Non-pigmented ciliary epithelial cell (primary cell): Measurements from ENCODE around the gene MCM7.
"Not testable (repeated sequence)": the region's sequence is repeated elsewhere in the genome, so short reads cannot be mapped to it uniquely, and the experiment has no call there.

Experiments
- DNase-seq: peaks from one replicate; pipeline ENCODE4 v3.0.0-alpha.2; 2010; ENCODE audit warnings: low read depth

Gene MCM7

GRCh38 chr7:100101016-100101862 is at the start of gene MCM7, which contains the start of gene AP4M1:
TSS of gene MCM7 (minus strand) at chr7:100101397. CDS start at chr7:100101294, 103 bp downstream.
TSS of gene AP4M1 (plus strand) at chr7:100101643. CDS start at chr7:100101715, 72 bp downstream.
- peak; percentile 92 for DNase-seq

GRCh38 chr7:100148559-100149328 is 47.5 kb upstream of the MCM7 start, which contains the start of gene LAMTOR4:
TSS of gene LAMTOR4 (plus strand) at chr7:100148918. CDS start at chr7:100148973, 55 bp downstream.
- DNase-seq: peak; percentile 95

- DNase-seq: no peak
Observed at GRCh38 chr7:100148225-100148558, 47.0 kb upstream of the MCM7 start.

- DNase-seq: no peak
Observed at GRCh38 chr7:100147278-100147677, 46.1 kb upstream of the MCM7 start.

- DNase-seq: not testable (repeated sequence)
Observed at GRCh38 chr7:100146350-100146749, 45.2 kb upstream of the MCM7 start.

- DNase-seq: no peak
Observed at GRCh38 chr7:100142461-100142860, 41.3 kb upstream of the MCM7 start.

GRCh38 chr7:100141555-100141949 is 40.4 kb upstream of the MCM7 start:
- DNase-seq: no peak

GRCh38 chr7:100137851-100138760 is 36.9 kb upstream of the MCM7 start:
- DNase-seq: no peak

- DNase-seq: no peak
Observed at GRCh38 chr7:100132697-100133151, 31.5 kb upstream of the MCM7 start.

- no peak for DNase-seq
Observed at GRCh38 chr7:100132126-100132525, 30.9 kb upstream of the MCM7 start.

GRCh38 chr7:100130608-100131453 is 29.6 kb upstream of the MCM7 start:
- DNase-seq: no peak

GRCh38 chr7:100130220-100130607 is 29.0 kb upstream of the MCM7 start:
- not testable (repeated sequence) for DNase-seq

GRCh38 chr7:100128637-100128963 is 27.4 kb upstream of the MCM7 start:
- DNase-seq: no peak

GRCh38 chr7:100127866-100128636 is 26.9 kb upstream of the MCM7 start:
- DNase-seq: no peak

GRCh38 chr7:100126931-100127865 is 26.0 kb upstream of the MCM7 start, which contains the start of gene MBLAC1:
TSS of gene MBLAC1 (plus strand) at chr7:100126967. CDS start at chr7:100127396, 429 bp downstream.
- DNase-seq: peak; percentile 74

GRCh38 chr7:100126239-100126930 is 25.2 kb upstream of the MCM7 start:
- no peak for DNase-seq

- no peak for DNase-seq
Observed at GRCh38 chr7:100124301-100125230, 23.4 kb upstream of the MCM7 start.
